NT2/D1 (cell line): ENCODE results near the gene ATPAF2.

Experiments
- SUZ12 ChIP-seq: IDR thresholded peaks from 2 replicates; pipeline ENCODE4 v1.6.1; 2011; ENCODE audit not compliant: insufficient read length, insufficient read depth; ENCODE audit errors: extremely low read depth
- YY1 ChIP-seq: IDR thresholded peaks from 2 replicates; pipeline ENCODE4 v1.6.1; 2011; ENCODE audit not compliant: insufficient read length, insufficient read depth
- ZNF274 ChIP-seq: IDR thresholded peaks from 2 replicates; pipeline ENCODE4 v1.6.1; 2011; ENCODE audit warnings: mild to moderate bottlenecking, low read depth, low read length

- TF ChIP-seq YY1, result no peak
- no peak for TF ChIP-seq ZNF274
- TF ChIP-seq SUZ12, result no peak
Observed at GRCh38 chr17:18065546-18065945, 26.6 kb upstream of the ATPAF2 start.
